ENCODE results near the gene SLC39A5. TPM values are rescaled to one million over a fixed set of nuclear protein-coding genes. Genes with fewer than 3 reads are reported as not detected.

SLC39A5 gene
- total RNA-seq, 2 experiments from 2014 or later: 0.52 TPM; not detected in 1

DNA sequence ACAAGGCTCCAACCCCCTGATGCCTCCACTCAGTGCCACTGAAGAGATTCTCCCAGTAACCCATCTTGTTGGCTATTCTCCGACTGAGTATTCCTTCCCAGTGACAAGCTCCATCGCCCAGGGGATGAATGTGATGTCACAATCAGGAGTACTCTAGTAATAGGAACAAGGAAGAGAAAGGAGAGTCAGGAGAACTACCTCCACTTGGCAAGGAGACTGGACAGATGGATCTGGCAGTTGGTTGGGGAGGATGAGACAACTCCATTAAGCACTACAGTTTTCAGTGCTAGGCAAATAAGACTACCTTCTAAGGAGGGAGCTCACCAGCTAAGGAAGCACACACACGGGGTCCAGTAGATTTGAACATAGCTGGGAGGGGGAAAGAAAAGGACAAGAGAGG, 13.4 kb upstream of the SLC39A5 start:
- POLR2A ChIA-PET: no interaction called here
- Mint-ChIP-seq H3K27me3 (ENCODE audit: low read depth) (no peaks in the 10 kb centered on the region), H3K4me3 (no peak overlapping the region), H3K36me3 (ENCODE audit: low read depth) (peaks cover 30% of the 10 kb centered on the region), H3K9me3 (ENCODE audit: insufficient read depth) (no peaks in the 10 kb centered on the region), H3K4me1 (ENCODE audit: low read depth) (peaks cover 11% of the 10 kb centered on the region), H3K27ac (no peak overlapping the region)
- DNase-seq: no peak
- ATAC-seq: no peak
- CTCF ChIA-PET: interaction anchor here (0.7 to 1.1 kb wide), 2 partner anchors 41 to 99 kb away, joined by 3 read pairs; partner anchors contain the start of gene ANKRD52

- ChIA-PET POLR2A (interaction anchor here (0.8 kb wide), 1 partner anchor 31 kb away, joined by 3 read pairs; the partner anchor contains the start of gene SMARCC2), CTCF (interaction anchor here (4.2 kb wide), 1 partner anchor 30 kb away, joined by 69 read pairs; the partner anchor contains the start of gene SMARCC2)
- H3K36me3 Mint-ChIP-seq (ENCODE audit: low read depth): peaks cover 8% of the 10 kb centered on the region
- H3K4me1 Mint-ChIP-seq (ENCODE audit: low read depth): peaks cover 40% of the 10 kb centered on the region
- H3K27ac Mint-ChIP-seq: no peak overlapping the region
- ATAC-seq (no peak), DNase-seq (no peak)
- peak overlapping the region; percentile 98 for H3K4me3 Mint-ChIP-seq
- H3K9me3 Mint-ChIP-seq (ENCODE audit: insufficient read depth): no peaks in the 10 kb centered on the region
- H3K27me3 Mint-ChIP-seq (ENCODE audit: low read depth): no peaks in the 10 kb centered on the region
Observed at GRCh38 chr12:56219840-56220239, 10.0 kb upstream of the SLC39A5 start.

GRCh38 chr12:56220611-56221231, 9.1 kb upstream of the SLC39A5 start:
- no peaks in the 10 kb centered on the region for H3K27me3 Mint-ChIP-seq (ENCODE audit: low read depth)
- DNase-seq: no peak
- H3K4me1 Mint-ChIP-seq (ENCODE audit: low read depth): peaks cover 49% of the 10 kb centered on the region
- ChIA-PET CTCF (interaction anchor here (0.6 to 4.2 kb wide), 6 partner anchors 14 to 247 kb away, joined by 3 to 69 read pairs (median 11); partner anchors contain the start of genes SMARCC2 and ZC3H10), POLR2A (interaction anchor here (0.8 to 3.0 kb wide), 10 partner anchors 9 to 491 kb away, joined by 3 to 24 read pairs (median 6); partner anchors contain the start of genes RPL41, SMARCC2, STAT2 and ZC3H10)
- peak overlapping the region; percentile 98 for H3K4me3 Mint-ChIP-seq
- H3K36me3 Mint-ChIP-seq (ENCODE audit: low read depth): peaks cover 8% of the 10 kb centered on the region
- peak overlapping the region; percentile 97 for H3K27ac Mint-ChIP-seq
- ATAC-seq: no peak
- no peaks in the 10 kb centered on the region for H3K9me3 Mint-ChIP-seq (ENCODE audit: insufficient read depth)

- no peaks in the 10 kb centered on the region for H3K27me3 Mint-ChIP-seq (ENCODE audit: low read depth)
- DNase-seq: no peak
- ChIA-PET POLR2A (interaction anchor here (0.8 to 3.0 kb wide), 18 partner anchors 10 to 492 kb away, joined by 3 to 24 read pairs (median 5); partner anchors contain the start of genes ANKRD52, COQ10A, ESYT1 and PA2G4), CTCF (interaction anchor here (0.6 to 4.2 kb wide), 18 partner anchors 14 to 246 kb away, joined by 3 to 69 read pairs (median 6); partner anchors contain the start of genes ANKRD52, COQ10A, CS and MYL6B)
- H3K4me1 Mint-ChIP-seq (ENCODE audit: low read depth): peaks cover 53% of the 10 kb centered on the region
- no peaks in the 10 kb centered on the region for H3K9me3 Mint-ChIP-seq (ENCODE audit: insufficient read depth)
- H3K4me3 Mint-ChIP-seq: peak overlapping the region; percentile 98
- peak; percentile 29 for ATAC-seq
- H3K27ac Mint-ChIP-seq: peak overlapping the region; percentile 97
- H3K36me3 Mint-ChIP-seq (ENCODE audit: low read depth): peaks cover 13% of the 10 kb centered on the region
Observed at GRCh38 chr12:56221232-56221756, 8.6 kb upstream of the SLC39A5 start.

DNA sequence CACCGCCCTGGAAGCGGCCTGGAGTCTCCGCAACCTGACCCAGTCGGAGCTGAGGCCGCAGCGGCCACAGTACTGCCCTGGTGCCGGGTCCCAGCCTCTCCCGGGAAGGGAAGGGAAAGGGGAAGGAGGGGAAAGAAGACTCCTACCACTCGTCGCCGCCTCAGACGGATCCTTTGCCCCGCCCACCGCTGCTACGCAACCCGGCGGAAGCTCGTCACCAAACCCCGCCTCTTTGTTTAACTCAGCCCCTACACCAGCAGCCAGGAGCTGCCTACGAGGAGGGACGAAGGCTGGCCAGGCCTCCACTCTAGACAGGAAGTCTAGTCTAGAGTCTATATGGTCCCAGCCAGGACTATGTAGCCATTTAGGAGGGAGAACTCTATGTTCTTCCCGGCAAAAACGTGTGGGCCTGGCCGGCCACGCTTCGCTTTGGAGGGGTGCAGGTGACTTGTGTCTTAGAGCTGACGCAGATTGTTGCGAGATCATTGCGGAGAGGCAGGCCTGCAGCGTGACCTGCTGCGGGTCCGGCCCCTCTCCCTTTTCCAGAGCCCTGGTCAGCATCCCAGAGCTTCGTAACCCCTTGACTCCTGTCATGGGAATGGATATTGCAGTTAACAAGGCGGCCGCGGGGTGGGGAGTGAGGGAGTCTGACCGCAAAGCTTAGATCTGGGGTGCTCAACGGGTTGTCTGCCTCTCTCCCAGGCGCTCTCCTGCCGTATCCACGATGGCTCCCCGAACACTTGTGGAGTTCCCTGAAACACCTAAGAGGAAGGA, 7.9 kb upstream of the SLC39A5 start, which contains the start of gene RNF41:
RNF41 (minus strand) TSS at position 166 of the 774 bp plus-strand sequence. CDS start 7,875 bp downstream, outside the sequence.
- DNase-seq: peak; percentile 96
- peak; percentile 84 for ATAC-seq
- peaks cover 10% of the 10 kb centered on the region for H3K36me3 Mint-ChIP-seq (ENCODE audit: low read depth)
- CTCF ChIA-PET: interaction anchor here (0.6 to 4.2 kb wide), 31 partner anchors 9 to 484 kb away, joined by 3 to 69 read pairs (median 4); partner anchors contain the start of genes ANKRD52, COQ10A, CS and IL23A
- H3K9me3 Mint-ChIP-seq (ENCODE audit: insufficient read depth): no peaks in the 10 kb centered on the region
- H3K4me1 Mint-ChIP-seq (ENCODE audit: low read depth): peaks cover 54% of the 10 kb centered on the region
- peak within 1 kb of the TSS; percentile 98 for H3K4me3 Mint-ChIP-seq
- POLR2A ChIA-PET: interaction anchor here (0.8 to 3.0 kb wide), 25 partner anchors 9 to 492 kb away, joined by 3 to 24 read pairs (median 5); partner anchors contain the start of genes ANKRD52, CNPY2, COQ10A and ESYT1
- H3K27me3 Mint-ChIP-seq (ENCODE audit: low read depth): no peaks in the 10 kb centered on the region
- H3K27ac Mint-ChIP-seq: peak within 1 kb of the TSS; percentile 97

DNA sequence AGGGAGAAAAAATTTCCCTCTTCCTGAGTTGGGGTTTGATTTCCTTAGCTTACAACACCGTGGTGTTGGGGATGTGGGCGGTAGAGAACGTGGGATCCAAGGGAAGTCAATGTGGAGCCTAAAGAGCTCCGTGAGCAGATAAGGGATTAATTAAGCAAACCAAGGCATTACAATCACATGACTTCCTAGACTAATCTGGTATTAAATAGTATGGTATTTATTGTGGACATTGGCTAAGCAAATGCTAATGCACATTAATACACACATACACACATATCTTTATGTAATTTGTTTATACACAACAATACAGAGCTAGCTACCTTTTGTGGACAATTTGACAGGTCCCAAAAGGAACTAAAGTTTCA, 7.3 kb upstream of the SLC39A5 start:
- Mint-ChIP-seq H3K4me3 (peak overlapping the region; percentile 98), H3K27me3 (ENCODE audit: low read depth) (no peaks in the 10 kb centered on the region), H3K36me3 (ENCODE audit: low read depth) (peaks cover 13% of the 10 kb centered on the region), H3K4me1 (ENCODE audit: low read depth) (peaks cover 54% of the 10 kb centered on the region), H3K9me3 (ENCODE audit: insufficient read depth) (no peaks in the 10 kb centered on the region), H3K27ac (peak overlapping the region; percentile 97)
- ChIA-PET POLR2A (interaction anchor here (0.5 to 3.0 kb wide), 22 partner anchors 8 to 295 kb away, joined by 3 to 24 read pairs (median 5); partner anchors contain the start of genes ANKRD52, CNPY2, COQ10A and ESYT1), CTCF (interaction anchor here (0.8 to 4.2 kb wide), 26 partner anchors 9 to 484 kb away, joined by 3 to 69 read pairs (median 4); partner anchors contain the start of genes ANKRD52, COQ10A, CS and IL23A)
- ATAC-seq (no peak), DNase-seq (no peak)

- Mint-ChIP-seq H3K36me3 (ENCODE audit: low read depth) (peaks cover 13% of the 10 kb centered on the region), H3K4me3 (peak overlapping the region; percentile 91), H3K27ac (peak overlapping the region; percentile 85), H3K27me3 (ENCODE audit: low read depth) (no peaks in the 10 kb centered on the region), H3K4me1 (ENCODE audit: low read depth) (peaks cover 54% of the 10 kb centered on the region), H3K9me3 (ENCODE audit: insufficient read depth) (no peaks in the 10 kb centered on the region)
- ATAC-seq (no peak), DNase-seq (no peak)
- ChIA-PET POLR2A (interaction anchor here (0.6 to 1.8 kb wide), 3 partner anchors 70 to 226 kb away, joined by 3 to 7 read pairs (median 6); partner anchors contain the start of genes CNPY2 and TIMELESS), CTCF (interaction anchor here (2.2 to 4.2 kb wide), 4 partner anchors 17 to 105 kb away, joined by 12 to 69 read pairs (median 45); partner anchors contain the start of genes SMARCC2 and ZC3H10)
Observed at GRCh38 chr12:56223571-56224101, 6.2 kb upstream of the SLC39A5 start.

DNA sequence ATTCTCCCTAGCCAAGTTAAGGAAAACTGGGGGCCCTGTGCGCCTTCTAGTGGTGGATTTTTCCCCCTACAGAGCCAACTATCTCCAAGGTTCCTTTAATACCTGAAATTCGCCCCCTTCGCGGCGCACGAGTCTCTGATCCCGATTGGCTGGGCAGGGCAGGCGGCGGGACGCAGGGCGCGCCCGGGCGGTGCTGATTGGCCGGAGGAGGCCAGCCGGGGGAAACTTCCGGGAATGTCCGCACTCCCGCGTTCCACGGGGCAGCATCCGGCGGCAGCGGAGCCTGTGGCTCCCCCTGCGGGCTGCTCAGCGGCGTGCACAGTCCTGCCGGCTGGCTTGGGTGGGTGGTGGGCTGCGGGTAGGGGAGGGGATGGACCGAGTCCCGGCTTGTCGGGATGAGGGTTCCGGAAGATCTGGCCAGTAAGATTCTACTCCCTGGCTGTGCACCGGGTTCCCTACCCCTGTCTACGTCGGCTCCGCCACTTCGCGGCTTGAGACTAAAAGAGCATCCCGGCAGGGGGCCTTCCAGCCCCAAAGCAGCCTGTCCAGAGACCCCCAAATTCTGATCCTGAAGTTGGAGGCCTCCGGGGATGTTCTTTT, 5.6 kb upstream of the SLC39A5 start, which contains the start of gene NABP2:
NABP2 (plus strand) TSS at position 241 of the 600 bp plus-strand sequence. CDS start 515 bp downstream, outside the sequence.
- H3K4me1 Mint-ChIP-seq (ENCODE audit: low read depth): peaks cover 54% of the 10 kb centered on the region
- ChIA-PET CTCF (interaction anchor here (2.2 to 4.2 kb wide), 2 partner anchors 34 to 98 kb away, joined by 12 to 69 read pairs; partner anchors contain the start of gene SMARCC2), POLR2A (interaction anchor here (0.7 kb wide), 1 partner anchor 71 kb away, joined by 6 read pairs; no protein-coding TSS in a partner anchor)
- peak within 1 kb of the TSS; percentile 85 for H3K27ac Mint-ChIP-seq
- no peaks in the 10 kb centered on the region for H3K9me3 Mint-ChIP-seq (ENCODE audit: insufficient read depth)
- ATAC-seq (peak; percentile 87), DNase-seq (peak; percentile 96)
- H3K27me3 Mint-ChIP-seq (ENCODE audit: low read depth): no peaks in the 10 kb centered on the region
- peak within 1 kb of the TSS; percentile 91 for H3K4me3 Mint-ChIP-seq
- peaks cover 15% of the 10 kb centered on the region for H3K36me3 Mint-ChIP-seq (ENCODE audit: low read depth)

GRCh38 chr12:56224954-56225353, 4.9 kb upstream of the SLC39A5 start:
- CTCF ChIA-PET: no interaction called here

GRCh38 chr12:56229082-56229481, 769 bp upstream of the SLC39A5 start:
- Mint-ChIP-seq H3K4me1 (ENCODE audit: low read depth) (peaks cover 19% of the 10 kb centered on the region), H3K36me3 (ENCODE audit: low read depth) (peaks cover 20% of the 10 kb centered on the region), H3K27me3 (ENCODE audit: low read depth) (no peaks in the 10 kb centered on the region), H3K4me3 (no peak overlapping the region), H3K27ac (no peak overlapping the region), H3K9me3 (ENCODE audit: insufficient read depth) (no peaks in the 10 kb centered on the region)
- DNase-seq: no peak
- CTCF ChIA-PET: no interaction called here
- no peak for ATAC-seq
- POLR2A ChIA-PET: no interaction called here

More at GRCh38 chr12:56224954-56225353, 4.9 kb upstream of the SLC39A5 start:
- DNase-seq (peak; percentile 32), ATAC-seq (no peak)
- peaks cover 20% of the 10 kb centered on the region for H3K36me3 Mint-ChIP-seq (ENCODE audit: low read depth)
- H3K4me1 Mint-ChIP-seq (ENCODE audit: low read depth): peaks cover 51% of the 10 kb centered on the region
- peak overlapping the region; percentile 91 for H3K4me3 Mint-ChIP-seq
- H3K9me3 Mint-ChIP-seq (ENCODE audit: insufficient read depth): no peaks in the 10 kb centered on the region
- no peaks in the 10 kb centered on the region for H3K27me3 Mint-ChIP-seq (ENCODE audit: low read depth)
- POLR2A ChIA-PET: no interaction called here
- H3K27ac Mint-ChIP-seq: peak overlapping the region; percentile 85

Measured in activated CD8-positive, alpha-beta T cell treated with anti-CD3 and anti-CD28 coated beads, Interleukin-2, amount 10 ng/mL, durations not matched to agents 7 days and 5 days (primary cell).